HepG2 (cell line): Measurements from ENCODE around the gene INPP5E. TPM values are rescaled to one million over a fixed set of nuclear protein-coding genes. Genes with fewer than 3 reads are reported as not detected.

ENCODE experiments used
- BCLAF1 ChIP-seq: fragments of 450-650 bp; IDR thresholded peaks from 2 replicates; pipeline ENCODE4 v1.6.1; 2017; ENCODE audit warnings: mild to moderate bottlenecking
- CREBL2 ChIP-seq: sonication (generic); formaldehyde crosslinking; IDR thresholded peaks from 2 replicates; pipeline ENCODE4 v1.8.1; 2023; ENCODE audit warnings: missing genetic modification reagents, mild to moderate bottlenecking, borderline replicate concordance
- E2F2 ChIP-seq: sonication (generic); formaldehyde crosslinking; IDR thresholded peaks from 2 replicates; pipeline ENCODE4 v1.4.0; 2020; ENCODE audit warnings: missing genetic modification reagents, borderline replicate concordance
- EEA1 ChIP-seq: sonication (generic); formaldehyde crosslinking; IDR thresholded peaks from 2 replicates; pipeline ENCODE4 v1.5.1; 2020; ENCODE audit warnings: mild to moderate bottlenecking, missing genetic modification reagents, borderline replicate concordance
- EHMT2 ChIP-seq: fragments of 200-600 bp; sonication (generic); IDR thresholded peaks from 2 replicates; pipeline ENCODE4 v1.7.0; 2017; ENCODE audit warnings: antibody characterized with exemption, low read depth, low read length, borderline replicate concordance
- FOSL2 ChIP-seq: sonication (generic); formaldehyde crosslinking; IDR thresholded peaks from 2 replicates; pipeline ENCODE4 v1.4.0; 2020; ENCODE audit warnings: missing genetic modification reagents
- MNT ChIP-seq: fragments of 450-650 bp; IDR thresholded peaks from 2 replicates; pipeline ENCODE4 v1.6.1; 2016
- MXI1 ChIP-seq: IDR thresholded peaks from 3 replicates; pipeline ENCODE4 v1.6.1; 2012; ENCODE audit warnings: low read depth, low read length, inconsistent platforms, borderline replicate concordance
- NFE2L1 ChIP-seq: sonication (generic); formaldehyde crosslinking; IDR thresholded peaks from 2 replicates; pipeline ENCODE4 v1.4.0; 2020; ENCODE audit warnings: missing genetic modification reagents, mild to moderate bottlenecking, borderline replicate concordance
- SETDB1 ChIP-seq: sonication (generic); formaldehyde crosslinking; IDR thresholded peaks from 2 replicates; pipeline ENCODE4 v1.5.1; 2020; ENCODE audit warnings: missing genetic modification reagents, mild to moderate bottlenecking, borderline replicate concordance
- SNRNP70 ChIP-seq: fragments of 200-400 bp; formaldehyde crosslinking; IDR thresholded peaks from 2 replicates; pipeline ENCODE4 v1.6.1; 2017; ENCODE audit warnings: mild to moderate bottlenecking, low read depth, low read length, moderate library complexity
- SRF ChIP-seq: IDR thresholded peaks from 2 replicates; pipeline ENCODE4 v1.6.1; 2011; ENCODE audit warnings: mild to moderate bottlenecking, low read depth, low read length, moderate library complexity
- TFAP4 ChIP-seq: sonication (generic); IDR thresholded peaks from 2 replicates; pipeline ENCODE4 v1.6.1; 2016; ENCODE audit warnings: low read depth, borderline replicate concordance
- THYN1 ChIP-seq: sonication (generic); formaldehyde crosslinking; IDR thresholded peaks from 2 replicates; pipeline ENCODE4 v1.8.1; 2023; ENCODE audit warnings: low read depth, mild to moderate bottlenecking, moderate library complexity, missing genetic modification reagents, borderline replicate concordance
- TSC22D2 ChIP-seq: sonication (generic); formaldehyde crosslinking; IDR thresholded peaks from 2 replicates; pipeline ENCODE4 v1.5.1; 2020; ENCODE audit warnings: missing genetic modification reagents, mild to moderate bottlenecking, borderline replicate concordance
- ZBTB38 ChIP-seq: sonication (generic); formaldehyde crosslinking; IDR thresholded peaks from 2 replicates; pipeline ENCODE4 v1.5.1; 2020; ENCODE audit warnings: mild to moderate bottlenecking, missing genetic modification reagents
- ZFX ChIP-seq: sonication (generic); formaldehyde crosslinking; IDR thresholded peaks from 2 replicates; pipeline ENCODE4 v1.4.0; 2020; ENCODE audit warnings: mild to moderate bottlenecking, low read depth, missing genetic modification reagents, moderate library complexity
- ZNF251 ChIP-seq: sonication (generic); formaldehyde crosslinking; IDR thresholded peaks from 2 replicates; pipeline ENCODE4 v1.9.0; 2021; ENCODE audit warnings: mild to moderate bottlenecking, missing genetic modification reagents
- ZNF34 ChIP-seq: sonication (generic); formaldehyde crosslinking; IDR thresholded peaks from 2 replicates; pipeline ENCODE4 v1.4.0; 2020; ENCODE audit warnings: mild to moderate bottlenecking, missing genetic modification reagents, borderline replicate concordance
- ZNF549 ChIP-seq: sonication (generic); formaldehyde crosslinking; IDR thresholded peaks from 2 replicates; pipeline ENCODE4 v1.5.0; 2020; ENCODE audit warnings: missing genetic modification reagents
- ZNF83 ChIP-seq: sonication (generic); formaldehyde crosslinking; IDR thresholded peaks from 2 replicates; pipeline ENCODE4 v1.4.0; 2020; ENCODE audit warnings: missing genetic modification reagents, mild to moderate bottlenecking, borderline replicate concordance
- polyA plus RNA-seq, 8 experiments: library from polyadenylated mRNA; depleted of rRNA in 3 of 8; stranded (reverse) in 7 of 8; unstranded in 1 of 8; fragments of >200 nt; fragmentation: Illumina TruSeq in 4 of 8; extraction: Trizol in 4 of 8; gene quantifications; 2 replicates each; pipeline versions ENCODE4 v1.2.1 to v1.2.3, GENCODE V29; 2011 to 2016; ENCODE audit warnings: low read depth in 4 of 8, missing spikeins in 1 of 8, mixed read lengths in 1 of 8; ENCODE audit not compliant: insufficient read depth in 1 of 8
- total RNA-seq, 5 experiments: library from RNA; depleted of rRNA; stranded (reverse); fragments of >200 nt; fragmentation: Illumina TruSeq; extraction: Trizol; gene quantifications; 2 replicates each; pipeline ENCODE4 v1.2.3, GENCODE V29; 2016; ENCODE audit warnings: low read depth in 1 of 5

Gene INPP5E
- total and polyA plus RNA-seq, 2 of the 13 experiments (the other 11 are each of a cell fraction or from before 2014, with no cell fraction given), result 5.5 TPM

GRCh38 chr9:136482793-136483588 lies 43.3 kb upstream of the INPP5E start, which contains the start of gene SEC16A (continued):
- TF ChIP-seq BCLAF1 (no peak), NFE2L1 (CRISPR knock-in tag) (no peak), CREBL2 (no peak; the same call in 1 of the 2 replicates), TSC22D2 (CRISPR knock-in tag) (no peak), MXI1 (peak; percentile 61; the same call in 1 of the 3 replicates), FOSL2 (CRISPR knock-in tag) (0 out of 2 replicates have a peak, but pooled peaks have one; percentile 14), ZNF549 (CRISPR knock-in tag) (no peak), ZNF34 (no peak), SETDB1 (CRISPR knock-in tag) (no peak), ZFX (CRISPR knock-in tag) (peak; percentile 73), ZBTB38 (CRISPR knock-in tag) (peak; percentile 46), SRF (no peak), EHMT2 (no peak), TFAP4 (no peak), ZNF83 (CRISPR knock-in tag) (no peak), E2F2 (CRISPR knock-in tag) (no peak), EEA1 (CRISPR knock-in tag) (0 out of 2 replicates have a peak, but pooled peaks have one; percentile 45), SNRNP70 (no peak), THYN1 (CRISPR knock-in tag) (no peak), ZNF251 (CRISPR knock-in tag) (no peak), MNT (no peak)
